HUES6 (cell line): Measurements from ENCODE around the gene KRCC1.
"Not testable (repeated sequence)": the region's sequence is repeated elsewhere in the genome, so short reads cannot be mapped to it uniquely, and the experiment has no call there.

Experiments
- H3K27ac ChIP-seq: 2 replicates; pipeline ENCODE4 v1.7.0; 2013; ENCODE audit warnings: low read depth, mild to moderate bottlenecking, low read length, inconsistent platforms
- H3K27me3 ChIP-seq: 2 replicates; pipeline ENCODE4 v1.6.1; 2013; ENCODE audit warnings: low read length; ENCODE audit not compliant: control insufficient read depth, insufficient read depth
- H3K36me3 ChIP-seq: 2 replicates; pipeline ENCODE4 v1.6.1; 2013; ENCODE audit warnings: low read length; ENCODE audit not compliant: control insufficient read depth, insufficient read depth
- H3K4me1 ChIP-seq: 2 replicates; pipeline ENCODE4 v1.6.1; 2013; ENCODE audit warnings: low read length; ENCODE audit not compliant: control insufficient read depth, insufficient read depth
- H3K4me3 ChIP-seq: 2 replicates; pipeline ENCODE4 v1.5.1; 2013; ENCODE audit warnings: low read depth, low read length
- H3K9ac ChIP-seq: one replicate; pipeline ENCODE4 v1.6.1; 2013; ENCODE audit warnings: mild to moderate bottlenecking, low read length
- H3K9me3 ChIP-seq: 2 replicates; pipeline ENCODE4 v1.6.1; 2013; ENCODE audit warnings: low read depth, low read length; ENCODE audit not compliant: control insufficient read depth, insufficient read depth

The KRCC1 gene

DNA sequence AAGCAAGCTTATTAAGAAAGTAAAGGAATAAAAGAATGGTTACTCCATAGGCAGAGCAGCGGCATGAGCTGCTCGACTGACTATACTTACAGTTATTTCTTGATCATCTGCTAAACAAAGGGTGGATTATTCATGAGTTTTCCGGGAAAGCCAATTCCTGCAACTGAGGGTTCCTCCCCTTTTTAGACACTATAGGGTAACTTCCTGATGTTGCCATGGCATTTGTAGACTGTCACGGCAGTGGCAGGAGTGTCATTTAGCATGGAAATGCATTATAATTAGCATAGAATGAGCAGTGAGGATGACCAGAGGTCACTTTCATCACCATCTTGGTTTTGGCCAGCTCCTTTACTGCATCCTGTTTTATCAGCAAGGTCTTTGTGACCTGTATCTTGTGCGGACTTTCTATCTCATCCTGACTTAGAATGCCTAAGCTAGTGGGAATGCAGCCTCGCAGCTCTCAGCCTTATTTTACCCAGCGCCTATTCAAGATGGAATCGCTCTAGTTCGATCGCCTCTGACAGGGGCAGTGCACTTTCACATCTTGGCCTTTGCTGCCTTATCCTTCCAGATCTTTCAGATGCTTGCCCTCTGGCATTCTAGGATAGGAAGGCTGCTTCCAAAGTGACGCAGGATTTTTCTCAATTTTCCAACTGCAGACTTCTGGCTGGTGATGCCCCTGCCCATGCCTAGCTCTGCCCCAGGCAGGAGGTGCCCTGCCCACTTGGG is 37.3 kb downstream of the KRCC1 start:
- H3K27me3 ChIP-seq, H3K9me3 ChIP-seq, H3K27ac ChIP-seq, H3K36me3 ChIP-seq, H3K9ac ChIP-seq, H3K4me3 ChIP-seq: not testable (repeated sequence)
- peaks cover 32% of the 10 kb centered on the region for H3K4me1 ChIP-seq

DNA sequence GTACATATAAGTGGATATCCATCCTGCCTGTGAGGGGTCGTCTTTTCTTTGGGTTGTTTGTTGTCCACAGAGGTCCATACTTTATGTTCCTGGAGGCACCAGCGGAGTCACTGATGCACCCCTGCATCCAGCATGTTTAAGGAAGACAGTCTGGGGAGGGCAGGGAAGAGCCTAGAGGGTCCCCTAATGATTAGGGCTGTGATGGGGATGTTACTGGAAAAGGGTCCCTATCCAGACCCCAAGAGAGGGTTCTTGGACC is 37.9 kb downstream of the KRCC1 start:
- H3K9me3 ChIP-seq, H3K27ac ChIP-seq, H3K27me3 ChIP-seq, H3K36me3 ChIP-seq: not testable (repeated sequence)
- Histone ChIP-seq H3K4me1 (peaks cover 32% of the 10 kb centered on the region), H3K4me3 (peak overlapping the region; percentile 90), H3K9ac (peak overlapping the region; percentile 100)

DNA sequence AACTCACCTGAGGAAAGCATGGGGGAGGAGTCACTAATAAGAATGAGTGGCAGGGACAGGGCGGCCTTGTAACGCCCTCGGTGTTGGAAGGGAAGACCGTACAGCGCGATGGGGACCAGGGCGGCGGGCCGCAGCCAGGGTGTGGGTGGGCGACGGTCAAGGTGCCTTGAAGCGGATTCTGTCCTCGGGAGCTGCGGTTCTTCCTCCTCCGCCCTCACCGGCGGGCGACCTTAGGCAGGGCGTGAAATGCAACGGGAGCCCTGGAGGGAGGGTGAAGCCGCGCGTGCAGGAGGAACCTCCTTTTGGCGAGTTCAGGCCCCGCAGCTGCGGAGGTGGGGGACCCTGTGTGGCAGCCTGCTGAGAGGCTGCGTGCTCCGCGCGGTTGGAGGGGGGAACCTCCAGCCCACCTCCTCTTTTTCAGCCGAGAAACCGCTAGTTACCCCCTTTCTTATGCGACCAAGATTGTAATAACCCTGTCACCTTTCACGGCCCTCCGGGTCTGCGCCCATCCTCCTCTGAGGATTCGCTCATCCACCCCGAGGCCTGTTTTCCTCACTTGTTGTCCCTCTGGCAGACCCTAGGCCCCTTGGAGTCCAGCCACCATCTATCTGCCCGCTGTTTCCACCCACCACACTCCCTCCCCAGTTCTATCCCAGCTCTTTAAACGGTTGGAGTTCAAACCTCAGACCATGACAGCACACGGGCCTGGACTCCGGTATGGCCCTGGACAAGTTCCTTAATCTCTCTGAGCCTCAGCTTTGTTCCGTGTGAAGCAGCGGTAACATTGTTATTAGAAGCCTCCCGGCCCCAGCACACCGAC is 38.4 kb downstream of the KRCC1 start:
- H3K9ac ChIP-seq, result peak overlapping the region; percentile 100
- H3K9me3 ChIP-seq, result no peaks in the 10 kb centered on the region
- H3K27me3 ChIP-seq, result no peaks in the 10 kb centered on the region
- peak overlapping the region; percentile 90 for H3K4me3 ChIP-seq
- no peaks in the 10 kb centered on the region for H3K36me3 ChIP-seq
- peak overlapping the region; percentile 100 for H3K27ac ChIP-seq
- peaks cover 32% of the 10 kb centered on the region for H3K4me1 ChIP-seq

DNA sequence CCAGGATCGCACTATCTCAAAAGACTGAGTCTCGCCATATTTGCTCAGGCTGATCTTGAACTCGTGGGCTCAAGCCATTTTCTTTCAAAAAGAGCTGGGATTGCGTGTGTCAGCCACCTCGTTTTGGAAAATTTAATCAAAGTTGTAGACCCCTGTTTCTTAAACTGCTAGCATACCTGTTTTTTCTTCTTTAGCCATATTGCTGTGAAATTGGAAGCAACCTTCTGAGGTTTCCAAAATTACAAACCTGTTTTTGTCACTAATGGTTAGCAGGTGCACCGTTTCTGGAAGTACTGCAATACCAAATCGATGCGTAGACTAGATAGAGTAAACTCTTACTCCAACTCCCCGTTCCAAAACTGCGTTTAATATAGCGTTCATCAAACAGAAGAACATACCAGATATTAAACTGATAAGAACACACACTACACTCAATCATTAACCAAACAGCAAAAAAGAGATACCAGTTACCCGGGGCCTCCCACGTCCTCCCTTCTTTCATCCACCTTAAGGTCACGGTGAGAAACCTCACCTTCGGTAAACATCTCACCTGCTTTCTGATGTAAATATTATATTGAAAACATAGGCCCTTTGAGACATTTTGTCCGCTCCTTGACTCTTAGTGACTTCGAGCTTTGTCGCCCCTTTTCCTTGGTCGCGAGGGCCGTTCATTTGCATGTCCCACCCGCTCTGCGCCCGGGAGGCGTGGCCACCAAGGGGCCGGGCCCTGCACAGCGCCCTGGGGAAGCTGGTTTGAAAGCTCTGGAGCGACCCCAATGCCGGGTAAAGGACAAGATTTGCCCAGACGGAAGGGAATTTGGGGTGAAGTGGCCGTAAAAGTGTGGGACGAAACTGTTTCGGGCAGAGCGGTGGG is 39.3 kb downstream of the KRCC1 start, which contains the start of gene RNU2-63P:
RNU2-63P (minus strand) TSS at position 462 of the 874 bp plus-strand sequence.
- Histone ChIP-seq H3K9ac (peak within 1 kb of the TSS; percentile 100), H3K27ac (peak within 1 kb of the TSS; percentile 100), H3K27me3 (no peaks in the 10 kb centered on the region), H3K36me3 (no peaks in the 10 kb centered on the region), H3K4me1 (peaks cover 32% of the 10 kb centered on the region), H3K4me3 (peak within 1 kb of the TSS; percentile 90), H3K9me3 (no peaks in the 10 kb centered on the region)

DNA sequence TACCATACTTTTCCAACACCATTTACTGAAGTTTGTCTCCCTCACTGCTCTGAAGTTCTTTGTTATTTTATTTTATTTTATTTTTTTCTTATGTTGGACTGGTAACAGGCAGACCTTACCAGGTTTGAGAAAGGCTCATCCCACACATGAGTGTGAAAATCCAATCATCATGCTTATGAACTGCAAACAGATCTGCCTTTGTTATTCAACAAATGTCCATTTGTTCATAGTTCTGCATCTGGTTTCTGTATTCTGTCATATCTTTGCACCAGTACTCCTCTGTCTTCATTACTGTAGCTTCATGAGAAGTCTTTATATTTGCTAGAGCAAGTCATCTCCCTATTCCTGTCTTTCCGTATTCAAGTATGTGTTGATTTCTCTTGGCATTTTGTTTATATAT is 44.6 kb downstream of the KRCC1 start:
- H3K36me3 ChIP-seq, result no peaks in the 10 kb centered on the region
- H3K27ac ChIP-seq, result no peak overlapping the region
- no peak overlapping the region for H3K9ac ChIP-seq
- H3K4me3 ChIP-seq, result no peak overlapping the region
- peaks cover 8% of the 10 kb centered on the region for H3K4me1 ChIP-seq
- no peaks in the 10 kb centered on the region for H3K27me3 ChIP-seq
- H3K9me3 ChIP-seq, result no peaks in the 10 kb centered on the region

DNA sequence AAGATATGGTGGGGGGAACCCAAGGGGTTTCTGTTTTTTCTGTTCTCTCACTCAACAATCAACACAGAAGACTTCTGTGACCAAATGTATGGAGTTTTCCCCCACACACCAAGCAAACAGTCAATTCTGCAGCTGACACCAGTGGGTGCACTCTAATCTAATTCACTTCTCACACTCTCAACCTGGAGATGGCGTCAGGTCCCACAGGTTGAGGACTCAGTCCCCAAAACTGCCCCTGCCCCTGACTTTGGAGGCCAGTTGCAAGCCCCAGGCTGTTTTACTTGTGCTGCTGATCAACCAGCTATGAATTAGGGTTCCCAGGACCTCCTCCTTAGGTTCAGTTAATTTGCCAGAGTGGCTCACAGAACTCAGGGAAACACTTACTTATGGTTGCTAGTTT is 45.4 kb downstream of the KRCC1 start:
- Histone ChIP-seq H3K27me3 (no peaks in the 10 kb centered on the region), H3K4me1 (peaks cover 8% of the 10 kb centered on the region), H3K9ac (no peak overlapping the region), H3K4me3 (no peak overlapping the region), H3K9me3 (no peaks in the 10 kb centered on the region), H3K36me3 (no peaks in the 10 kb centered on the region), H3K27ac (no peak overlapping the region)

DNA sequence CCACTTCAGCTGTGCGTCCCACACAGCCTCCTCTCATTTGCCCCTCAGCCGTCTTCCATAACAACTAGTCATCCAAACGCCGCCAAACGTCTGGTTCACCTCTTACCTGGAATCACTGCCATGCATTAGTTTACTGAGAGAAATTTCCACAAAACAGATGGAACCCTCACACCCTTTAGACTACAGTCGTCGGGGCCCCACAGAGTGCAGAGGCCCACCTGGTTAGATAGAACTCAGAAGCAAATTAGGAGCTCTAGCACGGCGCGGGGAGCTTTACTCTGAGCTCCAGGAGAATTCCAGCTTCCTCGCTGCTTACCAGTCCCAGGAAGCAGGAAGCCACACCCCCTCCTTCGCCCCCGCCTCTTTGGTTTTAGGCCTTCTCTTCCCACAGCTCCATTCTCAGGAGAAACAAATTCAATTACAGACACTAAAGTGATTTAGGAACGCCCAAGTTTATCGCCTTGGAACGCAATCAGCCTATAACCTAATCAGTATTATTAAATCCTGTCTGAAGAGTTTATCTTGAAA is 48.6 kb downstream of the KRCC1 start:
- Histone ChIP-seq H3K9ac (no peak overlapping the region), H3K36me3 (no peaks in the 10 kb centered on the region), H3K9me3 (no peaks in the 10 kb centered on the region), H3K27ac (no peak overlapping the region), H3K4me1 (peaks cover 18% of the 10 kb centered on the region), H3K27me3 (no peaks in the 10 kb centered on the region), H3K4me3 (no peak overlapping the region)

DNA sequence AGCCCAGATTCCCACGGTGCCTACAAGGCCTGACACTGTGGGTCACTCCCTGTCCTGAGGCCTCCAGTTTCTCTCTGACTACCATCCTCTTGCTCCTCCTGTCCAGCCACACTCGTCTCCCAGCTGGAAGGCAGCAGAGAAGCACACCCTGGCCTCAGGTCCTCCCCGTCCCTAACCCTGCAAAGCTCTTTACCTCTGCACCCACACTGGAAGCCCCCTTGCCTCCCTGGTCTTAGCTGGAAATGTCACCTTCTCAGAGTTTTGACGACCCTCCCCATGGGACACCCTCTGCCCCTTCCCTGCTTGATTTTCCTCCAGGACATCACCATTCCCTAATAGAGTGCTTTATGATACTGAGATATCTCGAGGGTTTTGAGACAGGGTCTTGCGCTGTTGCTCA is 49.8 kb downstream of the KRCC1 start:
- Histone ChIP-seq H3K27ac (no peak overlapping the region), H3K4me1 (peaks cover 22% of the 10 kb centered on the region), H3K36me3 (no peaks in the 10 kb centered on the region), H3K4me3 (no peak overlapping the region), H3K9me3 (no peaks in the 10 kb centered on the region), H3K9ac (no peak overlapping the region), H3K27me3 (no peaks in the 10 kb centered on the region)

DNA sequence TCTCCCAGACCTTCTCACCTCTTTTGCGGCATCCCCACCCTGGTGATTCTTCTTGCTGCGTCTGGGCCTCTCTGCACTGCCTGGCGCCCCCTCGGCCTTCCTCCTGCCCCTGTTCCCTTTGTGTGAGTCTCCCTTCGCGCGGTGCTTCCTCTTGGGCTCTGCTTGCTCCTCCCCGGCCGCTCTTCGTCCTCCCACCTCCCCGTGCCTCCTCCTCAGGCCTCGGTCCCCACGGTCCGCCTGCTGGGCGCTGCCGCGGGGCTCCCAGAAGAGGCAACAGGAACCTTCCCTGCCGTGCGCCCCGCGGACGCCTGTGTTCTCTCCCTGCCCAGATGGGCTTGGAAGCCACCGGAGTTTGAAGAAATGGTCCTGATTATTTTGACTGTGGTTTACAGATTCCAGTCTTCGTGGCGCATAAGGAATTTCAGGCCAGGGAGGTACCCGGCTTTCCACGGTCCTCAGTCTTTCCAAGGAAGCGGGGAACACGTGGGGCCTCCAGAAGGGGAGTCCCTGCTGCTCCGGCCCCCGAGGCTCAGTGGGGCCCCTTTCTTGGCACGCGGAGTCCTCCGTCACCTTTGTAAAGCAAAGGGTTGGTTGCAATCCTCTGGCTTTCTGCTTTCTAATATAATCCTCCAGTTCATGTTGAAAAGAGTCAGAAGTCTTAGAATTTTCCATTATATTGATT is 52.4 kb downstream of the KRCC1 start:
- Histone ChIP-seq H3K9ac (no peak overlapping the region), H3K4me1 (peaks cover 22% of the 10 kb centered on the region), H3K36me3 (no peaks in the 10 kb centered on the region), H3K27ac (no peak overlapping the region), H3K27me3 (no peaks in the 10 kb centered on the region), H3K4me3 (no peak overlapping the region), H3K9me3 (no peaks in the 10 kb centered on the region)

DNA sequence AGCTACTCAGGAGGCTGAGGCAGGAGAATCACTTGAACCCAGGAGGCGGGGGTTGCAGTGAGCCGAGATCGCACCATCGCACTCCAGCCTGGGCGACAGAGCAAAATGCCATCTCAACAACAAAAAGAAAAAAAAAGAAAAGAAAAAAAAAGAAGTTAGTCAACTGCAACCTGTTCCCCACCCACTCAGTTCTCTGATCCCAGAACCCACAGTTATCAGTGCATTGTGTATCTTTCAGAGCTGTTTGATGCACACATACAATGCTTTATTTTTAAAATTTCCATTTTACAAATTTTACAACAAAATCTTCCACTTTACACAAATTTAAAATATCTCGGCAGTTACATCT is 53.2 kb downstream of the KRCC1 start:
- Histone ChIP-seq H3K9me3 (no peaks in the 10 kb centered on the region), H3K27ac (no peak overlapping the region), H3K4me1 (peaks cover 22% of the 10 kb centered on the region), H3K27me3 (no peaks in the 10 kb centered on the region), H3K36me3 (no peaks in the 10 kb centered on the region), H3K9ac (no peak overlapping the region), H3K4me3 (no peak overlapping the region)
